Liver (tissue), 9 donors: ENCODE results near the gene SKAP2. TPM values are rescaled to one million over a fixed set of nuclear protein-coding genes. Genes with fewer than 3 reads are reported as not detected.

Experiments
- DNase-seq: peaks from one replicate; pipeline ENCODE4 v3.0.0-alpha.2; 2017; ENCODE audit warnings: low spot score
- H3K27ac ChIP-seq, 2 donors: one replicate each; pipeline ENCODE4 v1.7.0; 2013; ENCODE audit warnings: inconsistent platforms in 2 of 2, low read length in 2 of 2, control low read depth in 1 of 2, low read depth in 1 of 2, mild to moderate bottlenecking in 1 of 2
- H3K27me3 ChIP-seq, 4 donors: one replicate each; pipeline versions ENCODE4 v1.6.1 to v1.7.0; 2013; ENCODE audit warnings: low read length in 3 of 4, inconsistent platforms in 1 of 4, mild to moderate bottlenecking in 1 of 4, moderate library complexity in 1 of 4; ENCODE audit not compliant: control insufficient read depth in 4 of 4, insufficient read depth in 4 of 4
- H3K36me3 ChIP-seq, 4 donors: one replicate each; pipeline versions ENCODE4 v1.6.1 to v1.7.0; 2013; ENCODE audit warnings: low read length in 3 of 4, mild to moderate bottlenecking in 3 of 4, low read depth in 1 of 4, moderate library complexity in 1 of 4; ENCODE audit not compliant: control insufficient read depth in 4 of 4, insufficient read depth in 3 of 4
- H3K4me1 ChIP-seq, 4 donors: one replicate each; pipeline versions ENCODE4 v1.6.1 to v1.7.0; 2013; ENCODE audit warnings: low read length in 3 of 4, mild to moderate bottlenecking in 3 of 4, moderate library complexity in 1 of 4; ENCODE audit not compliant: control insufficient read depth in 4 of 4, insufficient read depth in 4 of 4
- H3K4me3 ChIP-seq, 3 donors: one replicate each; pipeline versions ENCODE4 v1.6.1 to v1.7.0; 2013; ENCODE audit warnings: low read length in 3 of 3, control low read depth in 1 of 3, low read depth in 1 of 3, mild to moderate bottlenecking in 1 of 3
- H3K9ac ChIP-seq, 2 donors: one replicate each; pipeline ENCODE4 v1.7.0; 2013; ENCODE audit warnings: low read length in 2 of 2, mild to moderate bottlenecking in 2 of 2, moderate library complexity in 2 of 2, control low read depth in 1 of 2, low read depth in 1 of 2
- H3K9me3 ChIP-seq, 4 donors: one replicate each; pipeline versions ENCODE4 v1.6.1 to v1.7.0; 2013; ENCODE audit warnings: low read length in 3 of 4; ENCODE audit not compliant: control insufficient read depth in 4 of 4
- CTCF ChIP-seq: fragments of 150-350 bp; IDR thresholded peaks from 2 replicates; pipeline ENCODE4 v1.5.1; 2017; ENCODE audit warnings: improper control_type of control experiment, low read depth, low read length; ENCODE audit not compliant: missing input control
- EGR1 ChIP-seq, 2 donors: IDR thresholded peaks; 2 replicates each; pipeline ENCODE4 v1.6.1; 2016 to 2018; ENCODE audit warnings: antibody characterized with exemption in 2 of 2, low read depth in 2 of 2
- FOXA1 ChIP-seq: IDR thresholded peaks from 2 replicates; pipeline ENCODE4 v1.6.1; 2016; ENCODE audit warnings: antibody characterized with exemption
- HNF4A ChIP-seq, 2 donors: conservative IDR thresholded peaks; 2 replicates each; pipeline ENCODE4 v1.6.1; 2016; ENCODE audit warnings: antibody characterized with exemption in 2 of 2, mild to moderate bottlenecking in 2 of 2
- HNF4G ChIP-seq: IDR thresholded peaks from 2 replicates; pipeline ENCODE4 v1.6.1; 2016; ENCODE audit warnings: antibody characterized with exemption
- JUND ChIP-seq, 2 donors: IDR thresholded peaks; 2 replicates each; pipeline ENCODE4 v1.6.1; 2016; ENCODE audit warnings: antibody characterized with exemption in 2 of 2
- RAD21 ChIP-seq, 2 donors: IDR thresholded peaks; 2 replicates each; pipeline ENCODE4 v1.6.1; 2016; ENCODE audit warnings: antibody characterized with exemption in 2 of 2, mild to moderate bottlenecking in 2 of 2
- REST ChIP-seq: IDR thresholded peaks from 2 replicates; pipeline ENCODE4 v1.6.1; 2016; ENCODE audit warnings: antibody characterized with exemption, mild to moderate bottlenecking
- RXRA ChIP-seq, 2 donors: IDR thresholded peaks; 2 replicates each; pipeline ENCODE4 v1.6.1; 2017 to 2018; ENCODE audit warnings: antibody characterized with exemption in 2 of 2, mild to moderate bottlenecking in 1 of 2
- YY1 ChIP-seq: IDR thresholded peaks from 2 replicates; pipeline ENCODE4 v1.6.1; 2016; ENCODE audit warnings: antibody characterized with exemption, mild to moderate bottlenecking
- ZBTB33 ChIP-seq: IDR thresholded peaks from 2 replicates; pipeline ENCODE4 v1.6.1; 2016; ENCODE audit warnings: antibody characterized with exemption
- whole genome bisulfite sequencing: extraction: QIAGEN DNeasy Blood & Tissue Kit; methylation state at CpG from one replicate; pipeline ENCODE4 v1.1.7; 2013; 5-methylcytosine and 5-hydroxymethylcytosine counted together
- polyA plus RNA-seq, 2 donors: library from polyadenylated mRNA; stranded (reverse) in 1 of 2; unstranded in 1 of 2; fragments of 200-250 nt in 1 of 2; fragments of >200 nt in 1 of 2; fragmentation: Nextera tagmentation in 1 of 2; extraction: Ambion mirVana in 1 of 2; gene quantifications; one replicate each; pipeline versions ENCODE4 v1.2.1 to v1.2.3, GENCODE V29; 2013 to 2015
- total RNA-seq, 2 donors: library from RNA; depleted of rRNA; stranded (reverse); fragments of >200 nt; gene quantifications; one replicate each; pipeline ENCODE4 v1.2.3, GENCODE V29; 2014
- TF ChIP-seq, protein P1 (sequence below): IDR thresholded peaks from 2 replicates; pipeline ENCODE4 v1.6.1; 2016; ENCODE audit warnings: antibody characterized with exemption
- donor health status: healthy.
- donor health status: healthy.
- donor health status: healthy.
- donor health status: healthy.
- donor health status: healthy.

Gene SKAP2
- total and polyA plus RNA-seq, 4 donors = 3.4 to 9.2 (median 5.1) TPM

GRCh38 chr7:26664735-26665416 lies 199.5 kb downstream of the SKAP2 start:
- Histone ChIP-seq H3K4me1 (peaks cover 0 to 10% (median 6%) of the 10 kb centered on the region in 4 donors), H3K9me3 (no peaks in the 10 kb centered on the region), H3K36me3 (no peaks in the 10 kb centered on the region), H3K27ac (no peak overlapping the region), H3K4me3 (no peak overlapping the region), H3K9ac (no peak overlapping the region), H3K27me3 (no peaks in the 10 kb centered on the region)
- no peak for DNase-seq
- 39% methylated on average over 5 of the region's 5 CpGs for WGBS
- TF ChIP-seq EGR1 (IDR thresholded peaks at IDR 0.05; ENCODE audit: low read depth in 2 of 2) (no peak), ZBTB33 (no peak), FOXA1 (no peak), RAD21 (IDR thresholded peaks at IDR 0.05) (peak; percentile 19 to 29), JUND (IDR thresholded peaks at IDR 0.05) (peak in 1 of 2 donors; percentile 7), HNF4A (conservative IDR thresholded peaks at IDR 0.05) (peak in 1 of 2 donors; percentile 21), RXRA (IDR thresholded peaks at IDR 0.05) (peak; percentile 9 to 29), REST (no peak), CTCF (no peak), YY1 (no peak)
- TF ChIP-seq, protein P1, sequence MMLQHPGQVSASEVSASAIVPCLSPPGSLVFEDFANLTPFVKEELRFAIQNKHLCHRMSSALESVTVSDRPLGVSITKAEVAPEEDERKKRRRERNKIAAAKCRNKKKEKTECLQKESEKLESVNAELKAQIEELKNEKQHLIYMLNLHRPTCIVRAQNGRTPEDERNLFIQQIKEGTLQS = no peak

DNA sequence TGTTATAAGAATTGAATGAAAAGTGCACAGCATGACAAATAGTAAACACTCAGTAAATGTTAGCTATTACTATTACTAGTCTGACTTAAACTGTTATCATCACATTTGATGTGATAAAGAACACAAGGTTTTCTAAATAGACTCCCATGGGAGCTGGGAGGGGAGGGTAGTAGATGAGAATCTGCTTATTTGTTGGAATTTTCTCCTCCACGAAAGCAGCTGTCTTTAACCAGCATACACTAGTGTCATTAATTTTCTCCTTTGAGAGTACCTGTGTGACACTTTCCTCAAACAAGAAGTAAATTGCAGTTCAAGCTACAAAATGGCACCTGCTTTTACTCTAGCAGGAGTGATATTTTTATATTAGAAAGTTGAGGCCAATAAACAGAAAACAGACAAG lies 200.1 kb downstream of the SKAP2 start:
- WGBS = 94% methylated on average over 1 of the region's 1 CpG
- Histone ChIP-seq H3K9ac (no peak overlapping the region), H3K9me3 (no peaks in the 10 kb centered on the region), H3K4me3 (no peak overlapping the region), H3K27me3 (no peaks in the 10 kb centered on the region), H3K4me1 (peaks cover 0 to 10% (median 6%) of the 10 kb centered on the region in 4 donors), H3K27ac (no peak overlapping the region), H3K36me3 (no peaks in the 10 kb centered on the region)
- TF ChIP-seq RXRA (IDR thresholded peaks at IDR 0.05) (no peak), HNF4G (no peak), YY1 (no peak), HNF4A (conservative IDR thresholded peaks at IDR 0.05) (no peak), EGR1 (IDR thresholded peaks at IDR 0.05; ENCODE audit: low read depth in 2 of 2) (no peak)
- no peak for DNase-seq
